Esophagus (tissue), 2 donors: ENCODE results near the gene SGMS1. TPM values are rescaled to one million over a fixed set of nuclear protein-coding genes. Genes with fewer than 3 reads are reported as not detected.
"Not testable (repeated sequence)": the region's sequence is repeated elsewhere in the genome, so short reads cannot be mapped to it uniquely, and the experiment has no call there.

Experiments used
- H3K27ac ChIP-seq, 2 donors: one replicate each; pipeline ENCODE4 v1.5.1; 2013; ENCODE audit warnings: low read depth in 2 of 2, mild to moderate bottlenecking in 2 of 2, inconsistent platforms in 1 of 2, low read length in 1 of 2, moderate library complexity in 1 of 2
- H3K27me3 ChIP-seq, 2 donors: one replicate each; pipeline ENCODE4 v1.6.1; 2013; ENCODE audit warnings: low read length in 2 of 2, control low read depth in 1 of 2, mild to moderate bottlenecking in 1 of 2; ENCODE audit not compliant: insufficient read depth in 2 of 2, control insufficient read depth in 1 of 2
- H3K36me3 ChIP-seq, 2 donors: one replicate each; pipeline ENCODE4 v1.6.1; 2013; ENCODE audit warnings: low read length in 1 of 2; ENCODE audit not compliant: control insufficient read depth in 2 of 2, insufficient read depth in 2 of 2
- H3K4me1 ChIP-seq, 2 donors: one replicate each; pipeline ENCODE4 v1.6.1; 2013; ENCODE audit warnings: low read length in 1 of 2; ENCODE audit not compliant: control insufficient read depth in 2 of 2, insufficient read depth in 2 of 2
- H3K4me3 ChIP-seq, 2 donors: one replicate each; pipeline ENCODE4 v1.5.1; 2013; ENCODE audit warnings: low read length in 2 of 2, mild to moderate bottlenecking in 2 of 2, low read depth in 1 of 2, moderate library complexity in 1 of 2
- H3K9me3 ChIP-seq, 2 donors: one replicate each; pipeline ENCODE4 v1.6.1; 2013; ENCODE audit warnings: mild to moderate bottlenecking in 2 of 2, low read depth in 1 of 2, low read length in 1 of 2, moderate library complexity in 1 of 2; ENCODE audit not compliant: control insufficient read depth in 2 of 2, insufficient read depth in 1 of 2
- WGBS, 2 donors: extraction: QIAGEN DNeasy Blood & Tissue Kit; methylation state at CpG; one replicate each; pipeline ENCODE4 v1.1.7; 2013; 5-methylcytosine and 5-hydroxymethylcytosine counted together
- polyA plus RNA-seq, 2 donors: library from polyadenylated mRNA; stranded (reverse); fragments of 200-250 nt; gene quantifications; one replicate each; pipeline ENCODE4 v1.2.3, GENCODE V29; 2013
- donor health status: healthy with polysubstance abuse.
- donor health status: Bipolar disorder and iron deficiency.

Gene SGMS1
- polyA plus RNA-seq, 2 donors = 5.4 to 7.9 TPM

GRCh38 chr10:50658165-50658564 lies 34.4 kb upstream of the SGMS1 start:
- H3K27me3 ChIP-seq = no peaks in the 10 kb centered on the region
- no peaks in the 10 kb centered on the region for H3K36me3 ChIP-seq
- 93 to 97% methylated on average over 5 of the region's 5 CpGs for WGBS, 2 donors
- H3K4me1 ChIP-seq = no peaks in the 10 kb centered on the region
- H3K4me3 ChIP-seq = no peak overlapping the region
- no peaks in the 10 kb centered on the region for H3K9me3 ChIP-seq
- no peak overlapping the region for H3K27ac ChIP-seq

DNA sequence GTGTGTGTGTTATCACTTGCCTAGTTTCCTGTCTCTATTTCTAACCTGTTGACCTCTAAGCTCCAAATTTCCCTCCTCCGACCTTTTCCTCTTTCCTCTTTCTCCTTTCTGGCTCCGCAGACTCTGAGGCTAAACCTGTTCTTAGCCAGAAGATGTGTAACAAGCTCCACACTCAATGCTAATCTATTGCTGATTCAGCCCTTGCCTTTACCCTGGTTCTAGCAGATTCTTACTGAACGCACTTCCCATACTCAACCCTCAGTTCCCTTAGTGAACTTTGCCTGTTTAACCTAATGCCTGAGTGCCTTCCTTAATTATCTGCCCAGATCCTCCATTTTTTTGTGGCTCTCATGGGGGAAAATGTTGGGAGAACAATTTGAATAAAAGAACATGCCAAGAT lies 30.0 kb upstream of the SGMS1 start:
- WGBS, 2 donors = 43 to 57% methylated on average over 3 of the region's 3 CpGs
- H3K27me3 ChIP-seq = no peaks in the 10 kb centered on the region
- H3K27ac ChIP-seq = no peak overlapping the region
- H3K9me3 ChIP-seq = no peaks in the 10 kb centered on the region
- no peak overlapping the region for H3K4me3 ChIP-seq
- H3K4me1 ChIP-seq = no peaks in the 10 kb centered on the region
- no peaks in the 10 kb centered on the region for H3K36me3 ChIP-seq

DNA sequence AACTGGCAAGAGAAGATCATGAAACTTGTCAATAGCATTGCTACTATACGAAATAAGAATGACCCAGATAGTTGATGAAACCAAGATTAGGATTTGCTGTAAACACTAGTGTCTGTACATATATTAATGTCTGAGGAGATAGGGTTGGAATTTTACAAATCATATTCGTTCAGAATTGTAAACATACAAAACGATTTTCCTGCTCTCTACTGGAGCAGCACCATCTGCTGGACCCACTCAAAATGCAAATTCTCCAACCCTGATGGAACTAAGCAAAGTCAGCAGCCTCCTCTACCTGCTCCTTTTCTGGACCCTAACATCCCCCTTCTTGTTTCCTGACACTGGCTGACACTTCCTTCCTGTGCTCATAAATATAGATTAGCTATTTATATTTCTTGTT lies 29.4 kb upstream of the SGMS1 start:
- 2 to 4% methylated on average over 3 of the region's 3 CpGs for WGBS, 2 donors
- Histone ChIP-seq H3K4me1 (no peaks in the 10 kb centered on the region), H3K36me3 (no peaks in the 10 kb centered on the region), H3K4me3 (no peak overlapping the region), H3K9me3 (no peaks in the 10 kb centered on the region), H3K27me3 (no peaks in the 10 kb centered on the region), H3K27ac (no peak overlapping the region)

DNA sequence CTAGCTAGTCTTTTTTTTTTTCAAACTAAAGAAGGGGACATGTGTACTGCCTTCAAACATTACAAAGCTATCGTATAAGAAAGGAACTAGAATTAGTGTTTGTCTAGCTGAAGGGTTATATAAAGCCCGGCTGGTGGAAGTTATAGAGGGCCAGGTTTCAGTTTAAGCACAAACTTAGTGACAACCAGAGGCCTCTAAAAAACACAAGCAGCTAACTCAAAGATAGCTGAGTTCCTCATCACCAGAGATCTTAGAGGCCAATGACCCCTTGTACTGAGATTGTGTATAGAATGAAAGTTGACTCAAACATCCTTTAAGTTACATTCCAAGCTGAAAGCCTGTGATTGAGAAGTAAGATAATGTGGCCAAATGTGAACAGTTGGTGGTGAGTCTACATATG lies 28.1 kb upstream of the SGMS1 start:
- no peaks in the 10 kb centered on the region for H3K36me3 ChIP-seq
- no peak overlapping the region for H3K4me3 ChIP-seq
- no peaks in the 10 kb centered on the region for H3K4me1 ChIP-seq
- WGBS, 2 donors = 71 to 78% methylated on average over 2 of the region's 2 CpGs
- H3K27me3 ChIP-seq = no peaks in the 10 kb centered on the region
- H3K27ac ChIP-seq = no peak overlapping the region
- no peaks in the 10 kb centered on the region for H3K9me3 ChIP-seq

- Histone ChIP-seq H3K36me3 (no peaks in the 10 kb centered on the region), H3K27me3 (no peaks in the 10 kb centered on the region), H3K27ac (no peak overlapping the region), H3K9me3 (no peaks in the 10 kb centered on the region), H3K4me1 (no peaks in the 10 kb centered on the region), H3K4me3 (no peak overlapping the region)
- 80 to 97% methylated on average over 3 of the region's 3 CpGs for WGBS, 2 donors
These were observed 26.7 kb upstream of the SGMS1 start for GRCh38 chr10:50650481-50650880.

GRCh38 chr10:50648935-50649227 lies 25.1 kb upstream of the SGMS1 start:
- H3K27ac ChIP-seq = no peak overlapping the region
- 51 to 59% methylated on average over 1 of the region's 1 CpG for WGBS, 2 donors
- H3K9me3 ChIP-seq = no peaks in the 10 kb centered on the region
- no peaks in the 10 kb centered on the region for H3K36me3 ChIP-seq
- no peaks in the 10 kb centered on the region for H3K4me1 ChIP-seq
- no peak overlapping the region for H3K4me3 ChIP-seq
- no peaks in the 10 kb centered on the region for H3K27me3 ChIP-seq

DNA sequence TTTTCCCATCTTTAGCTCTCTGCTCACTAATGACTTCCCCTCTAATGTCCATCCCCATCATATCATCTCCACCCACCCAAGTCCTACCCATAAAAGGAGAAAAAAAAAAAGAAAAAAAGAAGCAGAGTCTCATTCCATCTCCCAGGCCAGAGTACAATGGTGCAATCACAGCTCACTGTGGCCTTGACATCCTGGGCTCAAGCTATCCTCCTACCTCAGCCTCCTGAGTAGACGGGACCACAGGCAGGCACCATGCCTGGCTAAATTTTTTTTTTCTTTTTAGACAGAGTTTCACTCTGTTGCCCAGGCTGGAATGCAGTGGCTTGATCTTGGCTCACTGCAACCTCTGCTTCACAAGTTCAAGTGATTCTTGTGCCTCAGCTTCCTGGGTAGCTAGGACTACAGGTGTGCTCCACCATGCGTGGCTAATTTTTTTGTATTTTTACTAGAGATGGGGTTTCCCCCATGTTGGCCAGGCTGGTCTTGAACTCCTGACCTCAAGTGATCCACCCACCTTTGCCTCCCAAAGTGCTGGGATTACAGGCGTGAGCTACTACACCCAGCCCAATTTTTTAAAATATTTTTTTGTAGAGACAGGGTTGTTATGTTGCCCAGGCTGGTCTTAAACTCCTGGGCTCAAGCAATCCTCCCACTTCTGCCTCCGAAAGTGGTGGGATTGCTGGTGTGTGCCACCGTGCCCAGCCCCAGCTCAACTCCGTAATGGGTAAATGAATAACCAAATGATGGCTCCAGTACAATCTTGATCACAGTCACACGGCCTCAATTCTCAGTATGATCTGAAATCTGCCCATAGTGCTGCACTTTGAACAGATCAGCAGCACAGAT lies 24.6 kb upstream of the SGMS1 start:
- no peaks in the 10 kb centered on the region for H3K27me3 ChIP-seq
- no peaks in the 10 kb centered on the region for H3K36me3 ChIP-seq
- no peak overlapping the region for H3K27ac ChIP-seq
- 70 to 89% methylated on average over 7 of the region's 7 CpGs for WGBS, 2 donors
- no peaks in the 10 kb centered on the region for H3K9me3 ChIP-seq
- no peak overlapping the region for H3K4me3 ChIP-seq
- H3K4me1 ChIP-seq = no peaks in the 10 kb centered on the region

DNA sequence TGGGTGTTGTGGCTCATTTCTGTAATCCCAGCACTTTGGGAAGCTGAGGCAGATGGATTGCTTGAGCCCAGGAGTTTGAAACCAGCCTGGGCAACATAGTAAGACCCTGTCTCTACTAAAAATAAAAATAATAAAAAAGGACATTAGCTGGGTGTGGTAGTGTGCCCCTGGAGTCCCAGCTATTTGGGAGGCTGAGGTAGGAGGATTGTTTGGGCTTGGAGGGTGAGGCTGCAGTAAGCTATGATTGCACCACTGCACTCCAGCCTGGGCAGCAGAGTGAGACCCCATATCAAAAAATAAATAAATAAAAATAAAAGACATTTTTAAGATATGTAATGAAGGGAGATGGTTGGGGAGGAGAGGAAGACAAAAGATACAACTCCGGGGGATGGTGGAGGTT lies 23.6 kb upstream of the SGMS1 start:
- H3K36me3 ChIP-seq, H3K4me1 ChIP-seq, H3K9me3 ChIP-seq, H3K4me3 ChIP-seq, H3K27ac ChIP-seq, H3K27me3 ChIP-seq: not testable (repeated sequence)
- 96% methylated on average over 1 of the region's 1 CpG for WGBS, 2 donors

GRCh38 chr10:50645236-50645635 lies 21.5 kb upstream of the SGMS1 start:
- H3K4me3 ChIP-seq = no peak overlapping the region

DNA sequence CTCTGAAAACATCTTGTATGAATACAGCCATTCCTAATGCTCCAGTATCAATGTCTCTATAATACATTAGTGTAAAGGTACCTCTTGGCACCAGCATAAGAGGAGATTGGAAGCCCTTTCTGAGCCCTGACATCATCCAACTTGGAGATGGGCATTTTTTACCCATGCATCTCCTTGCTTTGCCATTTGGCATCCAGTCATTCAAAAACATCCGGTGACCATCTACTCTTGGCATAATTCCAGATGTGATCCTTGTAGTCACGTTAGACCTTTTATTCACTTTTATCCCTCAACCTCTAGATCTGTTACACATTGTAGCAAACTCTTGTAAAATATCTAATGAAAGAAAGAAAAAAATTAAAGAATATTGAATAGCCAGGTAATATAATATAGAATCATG lies 17.9 kb upstream of the SGMS1 start:
- no peak overlapping the region for H3K27ac ChIP-seq

More at GRCh38 chr10:50645236-50645635, 21.5 kb upstream of the SGMS1 start:
- no peaks in the 10 kb centered on the region for H3K27me3 ChIP-seq
- no peaks in the 10 kb centered on the region for H3K36me3 ChIP-seq
- H3K9me3 ChIP-seq = no peaks in the 10 kb centered on the region
- no peak overlapping the region for H3K27ac ChIP-seq
- H3K4me1 ChIP-seq = no peaks in the 10 kb centered on the region

More for the DNA sequence above, 17.9 kb upstream of the SGMS1 start:
- Histone ChIP-seq H3K27me3 (no peaks in the 10 kb centered on the region), H3K36me3 (no peaks in the 10 kb centered on the region), H3K4me1 (no peaks in the 10 kb centered on the region), H3K9me3 (no peaks in the 10 kb centered on the region), H3K4me3 (no peak overlapping the region)
- 49 to 51% methylated on average over 2 of the region's 2 CpGs for WGBS, 2 donors
